GM12873 (cell line): ENCODE data around the gene NCAPH2.

ENCODE experiments used
- CTCF ChIP-seq: IDR thresholded peaks from 2 replicates; pipeline ENCODE4 v1.5.1; 2012; ENCODE audit warnings: low read depth, mild to moderate bottlenecking, moderate library complexity, low read length, control low read depth; ENCODE audit not compliant: insufficient read depth; ENCODE audit errors: missing control alignments

Gene NCAPH2

GRCh38 chr22:50482107-50483074 lies 25.6 kb upstream of the NCAPH2 start:
- no peak for TF ChIP-seq CTCF

GRCh38 chr22:50483106-50483505 lies 24.9 kb upstream of the NCAPH2 start:
- TF ChIP-seq CTCF = no peak

- no peak for TF ChIP-seq CTCF
These were observed 24.5 kb upstream of the NCAPH2 start for GRCh38 chr22:50483556-50483955.

GRCh38 chr22:50483977-50484853 lies 23.8 kb upstream of the NCAPH2 start:
- TF ChIP-seq CTCF = no peak

- no peak for TF ChIP-seq CTCF
These were observed 22.5 kb upstream of the NCAPH2 start for GRCh38 chr22:50485221-50486131.

GRCh38 chr22:50486561-50487289 lies 21.3 kb upstream of the NCAPH2 start, which contains the start of gene MIOX:
Gene MIOX (plus strand): TSS chr22:50486859. CDS start chr22:50486898, 39 bp downstream.
- no peak for TF ChIP-seq CTCF
